Upper lobe of left lung (tissue), 6 donors: Measurements from ENCODE around the gene RBMS1. TPM values are rescaled to one million over a fixed set of nuclear protein-coding genes. Genes with fewer than 3 reads are reported as not detected.

Experiments
- ATAC-seq, 2 donors: fragments of 200-7000 bp; cut with Tn5 transposase; one replicate each; pipeline ENCODE4 v1.9.1; 2022; ENCODE audit warnings: mild to moderate bottlenecking in 2 of 2, moderate library complexity in 2 of 2; ENCODE audit not compliant: low FRiP score in 2 of 2
- DNase-seq, 2 donors: peaks; one replicate each; pipeline ENCODE4 v3.0.0-alpha.2; 2019 to 2020
- H3K27ac ChIP-seq, 4 donors: fragments of 200-600 bp; sonication (generic); one replicate each; pipeline ENCODE4 v1.5.1; 2016 to 2019
- H3K27me3 ChIP-seq, 4 donors: fragments of 200-600 bp; sonication (generic); one replicate each; pipeline ENCODE4 v1.5.1; 2017 to 2019
- H3K36me3 ChIP-seq, 4 donors: fragments of 200-600 bp; sonication (generic); one replicate each; pipeline ENCODE4 v1.5.1; 2016 to 2019
- H3K4me1 ChIP-seq, 4 donors: fragments of 200-600 bp; sonication (generic); one replicate each; pipeline ENCODE4 v1.5.1; 2018 to 2019
- H3K4me3 ChIP-seq, 4 donors: fragments of 200-600 bp; sonication (generic); one replicate each; pipeline ENCODE4 v1.5.1; 2017 to 2019; ENCODE audit warnings: mild to moderate bottlenecking in 2 of 4, moderate library complexity in 1 of 4
- H3K9me3 ChIP-seq, 4 donors: fragments of 200-600 bp; sonication (generic); one replicate each; pipeline ENCODE4 v1.5.1; 2018 to 2019
- CTCF ChIP-seq, 6 experiments: fragments of 450-650 bp in 4 of 6; fragments of 200-600 bp in 2 of 6; sonication (generic) in 2 of 6; IDR thresholded peaks; one replicate each; pipeline ENCODE4 v1.5.1; 2016 to 2019; ENCODE audit warnings: antibody characterized with exemption in 6 of 6
- EP300 ChIP-seq, 4 donors: sonication (generic); formaldehyde crosslinking; IDR thresholded peaks; one replicate each; pipeline ENCODE4 v1.5.1; 2017; ENCODE audit warnings: antibody characterized with exemption in 4 of 4, control low read depth in 2 of 4
- POLR2A ChIP-seq, 4 donors: fragments of 450-650 bp; IDR thresholded peaks; one replicate each; pipeline ENCODE4 v1.5.1; 2016 to 2017; ENCODE audit warnings: antibody characterized with exemption in 4 of 4, mild to moderate bottlenecking in 2 of 4
- POLR2AphosphoS5 ChIP-seq, 2 donors: sonication (generic); formaldehyde crosslinking; IDR thresholded peaks; one replicate each; pipeline ENCODE4 v1.5.1; 2017; ENCODE audit warnings: antibody characterized with exemption in 2 of 2
- WGBS, 2 donors: methylation state at CpG; one replicate each; pipeline ENCODE4 v1.1.5; 2017 to 2018; 5-methylcytosine and 5-hydroxymethylcytosine counted together
- total RNA-seq, 6 donors: library from RNA; depleted of rRNA in 4 of 6; stranded (reverse); fragments of >200 nt in 4 of 6; gene quantifications; one replicate each; pipeline versions ENCODE4 v1.1.0 to v1.2.1, GENCODE V29; 2016 to 2021
- donor health status: DM: no; HTN: no; CAD: no; lungs with moderate emphysema.
- donor health status: DM: no; HTN: yes; CAD: no; lungs with severe emphysema.

Gene RBMS1
- total RNA-seq, 6 donors from 2014 or later = 81.3 to 125 (median 95.4) TPM

GRCh38 chr2:160337728-160338127 is 155.9 kb downstream of the RBMS1 start:
- H3K4me3 ChIP-seq = no peak overlapping the region
- DNase-seq = no peak
- peaks cover 17 to 46% (median 33%) of the 10 kb centered on the region in 4 donors for H3K4me1 ChIP-seq
- no peaks in the 10 kb centered on the region for H3K36me3 ChIP-seq
- ATAC-seq = no peak
- no peak overlapping the region for H3K27ac ChIP-seq
- WGBS, 2 donors = 61 to 69% methylated on average over 3 of the region's 3 CpGs
- H3K27me3 ChIP-seq = no peaks in the 10 kb centered on the region
- H3K9me3 ChIP-seq = no peaks in the 10 kb centered on the region
- TF ChIP-seq CTCF (IDR thresholded peaks at IDR 0.05) (no peak), EP300 (IDR thresholded peaks at IDR 0.05) (no peak), POLR2A (IDR thresholded peaks at IDR 0.05) (no peak), POLR2AphosphoS5 (IDR thresholded peaks at IDR 0.05) (no peak)

GRCh38 chr2:160336635-160337034 is 157.0 kb downstream of the RBMS1 start:
- no peak for ATAC-seq
- no peak for DNase-seq
- WGBS, 2 donors = 76 to 87% methylated on average over 4 of the region's 4 CpGs

GRCh38 chr2:160336105-160336504 is 157.5 kb downstream of the RBMS1 start:
- Histone ChIP-seq H3K36me3 (no peaks in the 10 kb centered on the region), H3K27me3 (no peaks in the 10 kb centered on the region), H3K4me1 (peaks cover 33 to 57% (median 49%) of the 10 kb centered on the region in 4 donors)

More at GRCh38 chr2:160336635-160337034, 157.0 kb downstream of the RBMS1 start:
- Histone ChIP-seq H3K4me3 (no peak overlapping the region), H3K36me3 (no peaks in the 10 kb centered on the region), H3K9me3 (no peaks in the 10 kb centered on the region), H3K4me1 (peaks cover 28 to 56% (median 44%) of the 10 kb centered on the region in 4 donors), H3K27me3 (no peaks in the 10 kb centered on the region), H3K27ac (no peak overlapping the region)
- TF ChIP-seq POLR2A (IDR thresholded peaks at IDR 0.05) = no peak
- no peak for TF ChIP-seq EP300 (IDR thresholded peaks at IDR 0.05)

GRCh38 chr2:160335441-160335840 is 158.2 kb downstream of the RBMS1 start:
- no peak for ATAC-seq
- no peak for DNase-seq
- no peak for TF ChIP-seq EP300 (IDR thresholded peaks at IDR 0.05)
- TF ChIP-seq CTCF (IDR thresholded peaks at IDR 0.05) = no peak
- TF ChIP-seq POLR2AphosphoS5 (IDR thresholded peaks at IDR 0.05) = no peak
- TF ChIP-seq POLR2A (IDR thresholded peaks at IDR 0.05) = no peak
- H3K9me3 ChIP-seq = no peaks in the 10 kb centered on the region
- peaks cover 36 to 54% (median 49%) of the 10 kb centered on the region in 4 donors for H3K4me1 ChIP-seq
- 76 to 78% methylated on average over 5 of the region's 5 CpGs for WGBS, 2 donors
- H3K36me3 ChIP-seq = no peaks in the 10 kb centered on the region
- H3K27me3 ChIP-seq = no peaks in the 10 kb centered on the region
- peak overlapping the region in 2 of 4 donors; percentile 7 to 18 for H3K27ac ChIP-seq
- no peak overlapping the region for H3K4me3 ChIP-seq

More at GRCh38 chr2:160336105-160336504, 157.5 kb downstream of the RBMS1 start:
- Histone ChIP-seq H3K4me3 (no peak overlapping the region), H3K27ac (peak overlapping the region in 1 of 4 donors; percentile 7), H3K9me3 (no peaks in the 10 kb centered on the region)
- TF ChIP-seq EP300 (IDR thresholded peaks at IDR 0.05) = no peak
- TF ChIP-seq POLR2AphosphoS5 (IDR thresholded peaks at IDR 0.05) = no peak
- no peak for TF ChIP-seq POLR2A (IDR thresholded peaks at IDR 0.05)
- TF ChIP-seq CTCF (IDR thresholded peaks at IDR 0.05) = no peak
- WGBS, 2 donors = 43 to 78% methylated on average over 1 of the region's 1 CpG
- DNase-seq (no peak), ATAC-seq (no peak)

GRCh38 chr2:160334028-160334741 is 159.4 kb downstream of the RBMS1 start:
- no peak overlapping the region for H3K27ac ChIP-seq
- peak in 1 of 2 donors; percentile 37 for ATAC-seq

More at GRCh38 chr2:160334028-160334741, 159.4 kb downstream of the RBMS1 start:
- no peak for DNase-seq
- 46 to 58% methylated on average over 4 of the region's 4 CpGs for WGBS, 2 donors
- no peak overlapping the region for H3K4me3 ChIP-seq
- TF ChIP-seq EP300 (IDR thresholded peaks at IDR 0.05) (no peak), POLR2A (IDR thresholded peaks at IDR 0.05) (no peak), CTCF (IDR thresholded peaks at IDR 0.05) (no peak), POLR2AphosphoS5 (IDR thresholded peaks at IDR 0.05) (no peak)
- H3K9me3 ChIP-seq = no peaks in the 10 kb centered on the region
- H3K36me3 ChIP-seq = no peaks in the 10 kb centered on the region
- H3K27me3 ChIP-seq = no peaks in the 10 kb centered on the region
- H3K4me1 ChIP-seq = peaks cover 44 to 61% (median 51%) of the 10 kb centered on the region in 4 donors
